Stimulated activated naive B cell treated with anti-CD40 and anti-IgM and Interleukin-4, amounts not matched to agents 10 μg/mL and 1 μg/mL and 100 μg/mL, for 72 hours (primary cell): ENCODE data around the gene NANOS2.

Experiments
- ATAC-seq, 2 donors: fragments of 150-1000 bp; cut with Tn5 transposase; replicated peaks; 2 replicates each; pipeline ENCODE4 v1.10.0; 2021; ENCODE audit warnings: moderate library complexity in 1 of 2
- DNase-seq: peaks from one replicate; pipeline ENCODE4 v3.0.0; 2021
- H3K27ac Mint-ChIP-seq: one replicate; pipeline ENCODE4 v1.8.0; 2022; ENCODE audit warnings: mild to moderate bottlenecking, mixed read lengths
- H3K27me3 Mint-ChIP-seq, 2 donors: one replicate each; pipeline ENCODE4 v1.8.0; 2022; ENCODE audit warnings: mixed read lengths in 2 of 2
- H3K36me3 Mint-ChIP-seq, 2 donors: one replicate each; pipeline ENCODE4 v1.8.0; 2022; ENCODE audit warnings: mixed read lengths in 2 of 2, mild to moderate bottlenecking in 1 of 2
- H3K4me1 Mint-ChIP-seq, 2 donors: one replicate each; pipeline ENCODE4 v1.8.0; 2022; ENCODE audit warnings: mixed read lengths in 2 of 2, mild to moderate bottlenecking in 1 of 2
- H3K4me3 Mint-ChIP-seq, 2 donors: one replicate each; pipeline ENCODE4 v1.8.0; 2022; ENCODE audit warnings: mild to moderate bottlenecking in 2 of 2, mixed read lengths in 2 of 2, moderate library complexity in 1 of 2
- H3K9me3 Mint-ChIP-seq, 2 donors: one replicate each; pipeline ENCODE4 v1.8.0; 2022; ENCODE audit warnings: mixed read lengths in 2 of 2, mild to moderate bottlenecking in 1 of 2

The NANOS2 gene

GRCh38 chr19:45866400-45867176 is 48.0 kb downstream of the NANOS2 start:
- DNase-seq, result no peak
- H3K9me3 Mint-ChIP-seq, result no peaks in the 10 kb centered on the region

GRCh38 chr19:45865269-45865948 is 49.2 kb downstream of the NANOS2 start:
- H3K4me3 Mint-ChIP-seq, result no peak overlapping the region
- no peak overlapping the region for H3K27ac Mint-ChIP-seq
- H3K9me3 Mint-ChIP-seq, result no peaks in the 10 kb centered on the region
- H3K27me3 Mint-ChIP-seq, result peaks cover 26 to 34% of the 10 kb centered on the region in 2 donors
- DNase-seq, result no peak
- no peak for ATAC-seq
- peaks cover 13 to 26% of the 10 kb centered on the region in 2 donors for H3K4me1 Mint-ChIP-seq
- H3K36me3 Mint-ChIP-seq, result peaks cover 2 to 4% of the 10 kb centered on the region in 2 donors

More at GRCh38 chr19:45866400-45867176, 48.0 kb downstream of the NANOS2 start:
- no peak for ATAC-seq
- peaks cover 27 to 34% of the 10 kb centered on the region in 2 donors for H3K27me3 Mint-ChIP-seq
- H3K36me3 Mint-ChIP-seq, result no peaks in the 10 kb centered on the region
- peaks cover 11 to 19% of the 10 kb centered on the region in 2 donors for H3K4me1 Mint-ChIP-seq
- no peak overlapping the region for H3K4me3 Mint-ChIP-seq
- peak overlapping the region; percentile 57 for H3K27ac Mint-ChIP-seq

DNA sequence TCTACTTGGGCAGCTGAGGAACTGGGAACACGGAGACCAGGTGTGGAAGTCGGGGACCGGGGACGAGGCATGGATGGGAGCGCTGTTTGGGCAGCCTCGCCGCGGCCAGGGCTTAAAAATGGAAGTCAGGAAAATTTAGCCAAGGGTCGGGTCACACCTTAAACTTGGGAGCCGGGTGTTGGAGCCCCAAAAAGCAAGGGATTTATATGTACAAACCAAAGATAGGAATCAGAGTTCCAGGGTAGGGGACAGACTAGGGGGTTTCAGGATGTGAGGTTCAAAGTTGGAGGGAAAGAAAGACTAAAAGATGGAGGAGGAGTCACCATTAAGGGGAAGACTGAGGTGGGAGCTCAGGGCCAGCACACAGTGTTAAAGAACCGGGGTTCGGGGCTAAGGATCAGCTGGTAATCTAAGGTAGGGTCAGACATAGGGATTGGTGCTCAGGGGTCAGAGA is 49.9 kb downstream of the NANOS2 start:
- H3K36me3 Mint-ChIP-seq, result peaks cover 2 to 8% of the 10 kb centered on the region in 2 donors
- H3K4me3 Mint-ChIP-seq, result peak overlapping the region in 1 of 2 donors; percentile 66
- no peak for DNase-seq
- no peaks in the 10 kb centered on the region for H3K9me3 Mint-ChIP-seq
- H3K27ac Mint-ChIP-seq, result peak overlapping the region; percentile 74
- no peak for ATAC-seq
- H3K4me1 Mint-ChIP-seq, result peaks cover 13 to 26% of the 10 kb centered on the region in 2 donors
- H3K27me3 Mint-ChIP-seq, result peaks cover 26 to 34% of the 10 kb centered on the region in 2 donors

GRCh38 chr19:45863840-45864628 is 50.5 kb downstream of the NANOS2 start, which contains the start of gene FOXA3:
TSS of gene FOXA3 (plus strand) at chr19:45864326. CDS start at chr19:45864457, 131 bp downstream.
- H3K27ac Mint-ChIP-seq, result peak within 1 kb of the TSS; percentile 96
- peaks cover 15 to 31% of the 10 kb centered on the region in 2 donors for H3K4me1 Mint-ChIP-seq
- ATAC-seq, result peak; percentile 8
- H3K27me3 Mint-ChIP-seq, result peaks cover 26 to 34% of the 10 kb centered on the region in 2 donors
- DNase-seq, result peak; percentile 39
- peak within 1 kb of the TSS; percentile 90 to 91 for H3K4me3 Mint-ChIP-seq
- peaks cover 6 to 14% of the 10 kb centered on the region in 2 donors for H3K36me3 Mint-ChIP-seq
- no peaks in the 10 kb centered on the region for H3K9me3 Mint-ChIP-seq

GRCh38 chr19:45863335-45863839 is 51.2 kb downstream of the NANOS2 start:
- no peak for ATAC-seq
- Mint-ChIP-seq H3K4me3 (peak overlapping the region; percentile 90 to 91), H3K27me3 (peaks cover 26 to 34% of the 10 kb centered on the region in 2 donors), H3K4me1 (peaks cover 16 to 31% of the 10 kb centered on the region in 2 donors), H3K27ac (peak overlapping the region; percentile 96), H3K9me3 (no peaks in the 10 kb centered on the region), H3K36me3 (peaks cover 11 to 20% of the 10 kb centered on the region in 2 donors)
- no peak for DNase-seq
